Testis (tissue), 3 donors: ENCODE data around the gene SSBP1. TPM values are rescaled to one million over a fixed set of nuclear protein-coding genes. Genes with fewer than 3 reads are reported as not detected.
"Not testable (repeated sequence)": the region's sequence is repeated elsewhere in the genome, so short reads cannot be mapped to it uniquely, and the experiment has no call there.

Source experiments
- DNase-seq: peaks from one replicate; pipeline ENCODE4 v3.0.0-alpha.2; 2019
- H3K27ac ChIP-seq, 2 donors: fragments of 200-600 bp; sonication (generic); one replicate each; pipeline ENCODE4 v1.5.1; 2019
- H3K27me3 ChIP-seq: fragments of 200-600 bp; sonication (generic); one replicate; pipeline ENCODE4 v1.5.1; 2019
- H3K36me3 ChIP-seq: fragments of 200-600 bp; sonication (generic); one replicate; pipeline ENCODE4 v1.5.1; 2017; ENCODE audit warnings: low read depth; ENCODE audit errors: missing control alignments
- H3K4me1 ChIP-seq: fragments of 200-600 bp; sonication (generic); one replicate; pipeline ENCODE4 v1.5.1; 2019
- H3K4me3 ChIP-seq, 2 donors: fragments of 200-600 bp; sonication (generic); one replicate each; pipeline ENCODE4 v1.5.1; 2017 to 2019
- H3K9me3 ChIP-seq: fragments of 200-600 bp; sonication (generic); one replicate; pipeline ENCODE4 v1.5.1; 2017
- POLR2A ChIP-seq: fragments of 450-650 bp; IDR thresholded peaks from one replicate; pipeline ENCODE4 v1.6.1; 2017; ENCODE audit warnings: antibody characterized with exemption, mild to moderate bottlenecking, moderate library complexity
- WGBS, 2 donors: methylation state at CpG; one replicate each; pipeline ENCODE4 v1.1.5; 2018; 5-methylcytosine and 5-hydroxymethylcytosine counted together
- intact Hi-C: fragments of 100-400 bp; cut with DNase I; formaldehyde crosslinking; loops from one replicate; pipeline ENCODE4 v1.15.1; 2023; ENCODE audit warnings: low total_unique reads
- polyA plus RNA-seq: library from polyadenylated mRNA; stranded (reverse); fragments of 350-450 nt; fragmentation: Illumina TruSeq; extraction: RNeasy Lipid Tissue Mini Kit (QIAGEN cat#74804); gene quantifications from one replicate; pipeline ENCODE4 v1.2.3, GENCODE V29; 2014; ENCODE audit warnings: low read depth, low replicate concordance; ENCODE audit not compliant: insufficient read depth
- total RNA-seq, 2 donors: library from RNA; depleted of rRNA; stranded (reverse); fragments of >200 nt; gene quantifications; one replicate each; pipeline ENCODE4 v1.2.3, GENCODE V29; 2016
- TF ChIP-seq, protein P1 (sequence below), 3 experiments: fragments of 450-650 bp in 2 of 3; fragments of 200-600 bp in 1 of 3; sonication (generic) in 1 of 3; IDR thresholded peaks; one replicate each; pipeline ENCODE4 v1.5.1; 2016 to 2019; ENCODE audit warnings: antibody characterized with exemption in 3 of 3, mild to moderate bottlenecking in 2 of 3, moderate library complexity in 1 of 3

Gene SSBP1
- total and polyA plus RNA-seq, 3 donors from 2014 or later: 131 to 204 (median 148) TPM

DNA sequence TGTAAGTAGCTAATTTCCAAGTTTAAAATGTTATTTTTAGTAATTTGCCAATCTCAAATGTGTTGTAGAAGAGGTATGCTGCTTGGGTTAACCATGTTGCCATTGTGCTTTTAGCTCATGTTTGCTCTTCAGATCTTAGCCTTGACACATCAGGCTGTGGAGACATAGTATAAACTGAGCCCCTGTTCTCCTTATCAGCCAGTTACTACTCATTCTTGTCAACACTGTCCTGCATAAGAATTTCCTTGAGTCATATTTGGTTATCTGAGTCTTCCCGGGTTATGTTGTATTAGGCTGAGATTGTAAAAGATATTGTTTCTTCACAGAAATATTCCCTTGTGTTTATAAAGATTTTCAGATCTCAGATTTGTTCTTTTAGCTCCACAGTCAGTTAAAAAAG is 4.1 kb downstream of the SSBP1 start:
- H3K36me3 ChIP-seq: no peaks in the 10 kb centered on the region
- 63 to 85% methylated on average over 1 of the region's 1 CpG for WGBS, 2 donors

DNA sequence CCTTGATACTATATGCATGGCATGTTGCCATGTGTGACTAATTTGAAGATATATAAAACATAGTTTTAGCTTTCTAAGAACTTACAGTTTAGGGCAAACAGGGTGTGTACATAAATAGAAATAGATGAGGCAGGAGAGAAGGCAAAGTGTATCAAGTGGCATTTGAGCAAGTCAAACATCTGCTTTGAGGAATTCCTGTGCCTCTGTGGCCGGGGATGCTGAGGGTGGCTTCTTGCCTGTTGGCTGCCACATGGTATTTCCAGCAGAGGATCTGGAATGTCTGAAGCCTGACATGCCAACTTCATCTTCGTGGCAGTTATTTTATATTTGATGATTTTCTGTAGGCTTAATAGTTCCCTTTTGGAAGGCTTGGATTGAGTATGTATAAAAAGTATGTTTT is 6.0 kb downstream of the SSBP1 start:
- intact Hi-C loops: no loop called here
- no peak overlapping the region for H3K27ac ChIP-seq
- no peaks in the 10 kb centered on the region for H3K36me3 ChIP-seq
- no peaks in the 10 kb centered on the region for H3K27me3 ChIP-seq
- no peaks in the 10 kb centered on the region for H3K9me3 ChIP-seq
- H3K4me1 ChIP-seq: peaks cover 9% of the 10 kb centered on the region
- WGBS, 2 donors: 78 to 87% methylated on average over 2 of the region's 2 CpGs
- H3K4me3 ChIP-seq: no peak overlapping the region
- DNase-seq: no peak
- TF ChIP-seq, protein P1, sequence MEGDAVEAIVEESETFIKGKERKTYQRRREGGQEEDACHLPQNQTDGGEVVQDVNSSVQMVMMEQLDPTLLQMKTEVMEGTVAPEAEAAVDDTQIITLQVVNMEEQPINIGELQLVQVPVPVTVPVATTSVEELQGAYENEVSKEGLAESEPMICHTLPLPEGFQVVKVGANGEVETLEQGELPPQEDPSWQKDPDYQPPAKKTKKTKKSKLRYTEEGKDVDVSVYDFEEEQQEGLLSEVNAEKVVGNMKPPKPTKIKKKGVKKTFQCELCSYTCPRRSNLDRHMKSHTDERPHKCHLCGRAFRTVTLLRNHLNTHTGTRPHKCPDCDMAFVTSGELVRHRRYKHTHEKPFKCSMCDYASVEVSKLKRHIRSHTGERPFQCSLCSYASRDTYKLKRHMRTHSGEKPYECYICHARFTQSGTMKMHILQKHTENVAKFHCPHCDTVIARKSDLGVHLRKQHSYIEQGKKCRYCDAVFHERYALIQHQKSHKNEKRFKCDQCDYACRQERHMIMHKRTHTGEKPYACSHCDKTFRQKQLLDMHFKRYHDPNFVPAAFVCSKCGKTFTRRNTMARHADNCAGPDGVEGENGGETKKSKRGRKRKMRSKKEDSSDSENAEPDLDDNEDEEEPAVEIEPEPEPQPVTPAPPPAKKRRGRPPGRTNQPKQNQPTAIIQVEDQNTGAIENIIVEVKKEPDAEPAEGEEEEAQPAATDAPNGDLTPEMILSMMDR (IDR thresholded peaks at IDR 0.05): no peak
- TF ChIP-seq POLR2A: no peak

More for the DNA sequence above, 4.1 kb downstream of the SSBP1 start:
- DNase-seq: no peak
- H3K4me3 ChIP-seq: no peak overlapping the region
- no peak overlapping the region for H3K27ac ChIP-seq
- peaks cover 13% of the 10 kb centered on the region for H3K4me1 ChIP-seq
- no peaks in the 10 kb centered on the region for H3K9me3 ChIP-seq
- H3K27me3 ChIP-seq: no peaks in the 10 kb centered on the region
- intact Hi-C loops: no loop called here
- no peak for TF ChIP-seq POLR2A
- TF ChIP-seq, protein P1 (IDR thresholded peaks at IDR 0.05): no peak

DNA sequence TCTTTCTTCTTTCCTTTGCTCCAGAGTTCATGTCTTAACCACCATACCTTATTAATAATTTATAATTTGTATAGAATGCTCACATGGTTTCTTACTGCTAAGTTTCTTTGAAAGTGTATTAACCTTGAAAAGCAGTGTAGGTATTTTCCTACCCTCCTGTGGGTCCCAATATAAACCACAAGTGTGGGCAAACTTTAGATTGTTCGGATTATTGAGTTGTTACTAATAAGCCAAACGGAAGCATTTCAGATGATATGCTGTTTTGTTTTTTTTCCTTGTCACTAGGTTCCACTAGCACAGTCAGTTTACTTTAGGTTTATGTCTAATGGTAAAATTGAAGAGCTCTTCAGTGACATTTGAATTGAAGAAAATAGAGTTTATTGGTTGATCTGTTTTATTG is 10.2 kb downstream of the SSBP1 start:
- intact Hi-C loops: no loop called here

DNA sequence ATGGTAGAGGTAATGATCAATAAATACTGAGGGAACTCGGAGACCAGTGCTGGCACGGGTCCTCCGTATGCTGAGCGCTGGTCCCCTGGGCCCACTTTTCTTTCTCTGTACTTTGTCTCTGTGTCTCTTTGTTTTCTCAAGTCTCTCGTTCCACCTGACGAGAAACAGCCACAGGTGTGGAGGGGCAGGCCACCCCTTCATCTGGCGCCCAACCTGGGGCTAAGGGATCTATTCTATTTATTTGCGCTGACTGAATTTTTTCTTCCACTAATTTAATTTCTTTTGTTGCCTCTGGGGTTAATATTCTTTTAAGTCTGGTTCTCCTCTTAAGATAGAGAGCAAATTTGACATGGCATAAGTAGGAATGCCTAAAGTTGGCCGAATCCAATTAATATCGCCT is 13.7 kb downstream of the SSBP1 start:
- WGBS, 2 donors: 97 to 98% methylated on average over 10 of the region's 10 CpGs

More for the DNA sequence above, 10.2 kb downstream of the SSBP1 start:
- WGBS, 2 donors: 90 to 93% methylated on average over 2 of the region's 2 CpGs
- no peak overlapping the region for H3K27ac ChIP-seq
- no peaks in the 10 kb centered on the region for H3K36me3 ChIP-seq
- H3K4me3 ChIP-seq: no peak overlapping the region
- H3K4me1 ChIP-seq: no peaks in the 10 kb centered on the region
- H3K27me3 ChIP-seq: no peaks in the 10 kb centered on the region
- H3K9me3 ChIP-seq: no peaks in the 10 kb centered on the region
- no peak for TF ChIP-seq POLR2A
- TF ChIP-seq, protein P1 (IDR thresholded peaks at IDR 0.05): no peak
- DNase-seq: no peak

DNA sequence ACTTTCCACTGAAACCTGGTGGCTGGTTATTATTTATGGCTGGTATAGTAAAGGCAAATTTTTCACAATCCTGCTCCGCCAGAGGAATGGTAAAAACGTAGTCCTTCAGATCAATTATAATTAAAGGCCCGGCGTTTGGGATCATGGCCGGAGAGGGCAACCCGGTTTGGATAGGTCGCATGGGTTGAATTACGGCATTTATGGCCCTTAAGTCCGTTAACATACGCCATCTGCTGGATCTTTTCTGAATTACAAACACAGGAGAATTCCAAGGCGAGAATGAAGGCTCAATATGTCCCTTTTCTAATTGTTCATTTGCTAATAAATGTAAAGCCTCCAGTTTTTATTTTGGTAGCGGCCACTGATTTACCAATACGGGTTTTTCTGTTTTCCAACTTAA is 14.5 kb downstream of the SSBP1 start:
- H3K4me1 ChIP-seq: no peaks in the 10 kb centered on the region
- WGBS, 2 donors: 94 to 95% methylated on average over 13 of the region's 13 CpGs
- no peak overlapping the region for H3K27ac ChIP-seq
- intact Hi-C loops: no loop called here
- no peaks in the 10 kb centered on the region for H3K9me3 ChIP-seq
- no peaks in the 10 kb centered on the region for H3K36me3 ChIP-seq
- TF ChIP-seq POLR2A: no peak
- TF ChIP-seq, protein P1 (IDR thresholded peaks at IDR 0.05): peak in 1 of 3 experiments; percentile 13
- no peaks in the 10 kb centered on the region for H3K27me3 ChIP-seq
- no peak overlapping the region for H3K4me3 ChIP-seq
- DNase-seq: no peak

More for the DNA sequence above, 13.7 kb downstream of the SSBP1 start:
- H3K36me3 ChIP-seq, H3K4me1 ChIP-seq, H3K9me3 ChIP-seq, H3K27me3 ChIP-seq, H3K27ac ChIP-seq, DNase-seq, intact Hi-C loops, H3K4me3 ChIP-seq: not testable (repeated sequence)
